ENCODE measurements around the gene LTBP2.

The LTBP2 gene

GRCh38 chr14:74522740-74523139 lies 89.3 kb downstream of the LTBP2 start:
- DNase-seq, result no peak

GRCh38 chr14:74521756-74522155 lies 90.3 kb downstream of the LTBP2 start:
- no peak for DNase-seq

GRCh38 chr14:74519316-74520074 lies 92.5 kb downstream of the LTBP2 start:
- DNase-seq, result no peak

GRCh38 chr14:74518221-74518620 lies 93.8 kb downstream of the LTBP2 start:
- DNase-seq, result no peak

- no peak for DNase-seq
Measured at GRCh38 chr14:74517731-74518130, 94.3 kb downstream of the LTBP2 start.

- DNase-seq, result no peak
Measured at GRCh38 chr14:74516451-74517160, 95.4 kb downstream of the LTBP2 start.

- DNase-seq, result no peak
Measured at GRCh38 chr14:74515891-74516412, 96.1 kb downstream of the LTBP2 start.

- DNase-seq, result no peak
Measured at GRCh38 chr14:74514471-74514941, 97.5 kb downstream of the LTBP2 start.

- DNase-seq, result no peak
Measured at GRCh38 chr14:74511966-74512830, 99.8 kb downstream of the LTBP2 start.

- DNase-seq, result no peak
Measured at GRCh38 chr14:74510959-74511409, 101.1 kb downstream of the LTBP2 start.

- DNase-seq, result no peak
Measured at GRCh38 chr14:74510223-74510931, 101.7 kb downstream of the LTBP2 start.

GRCh38 chr14:74509587-74510222 lies 102.3 kb downstream of the LTBP2 start:
- DNase-seq, result no peak

GRCh38 chr14:74508844-74509428 lies 103.1 kb downstream of the LTBP2 start:
- no peak for DNase-seq

GRCh38 chr14:74508292-74508731 lies 103.7 kb downstream of the LTBP2 start:
- no peak for DNase-seq

- no peak for DNase-seq
Measured at GRCh38 chr14:74507840-74508239, 104.2 kb downstream of the LTBP2 start.

GRCh38 chr14:74507085-74507484 lies 105.0 kb downstream of the LTBP2 start:
- no peak for DNase-seq

- no peak for DNase-seq
Measured at GRCh38 chr14:74506411-74506851, 105.6 kb downstream of the LTBP2 start.

- no peak for DNase-seq
Measured at GRCh38 chr14:74505831-74506230, 106.2 kb downstream of the LTBP2 start.

- DNase-seq, result no peak
Measured at GRCh38 chr14:74504874-74505720, 106.9 kb downstream of the LTBP2 start.

GRCh38 chr14:74504412-74504811 lies 107.6 kb downstream of the LTBP2 start:
- DNase-seq, result no peak

All from CD4-positive, alpha-beta T cell treated with Interleukin-17A for 1 hour (primary cell).